HEK293 (cell line): Measurements from ENCODE around the gene AGMAT.
A peak's percentile ranks its signal among the peaks of the same experiment; 100 is the strongest.

ENCODE experiments used
- CTCF ChIA-PET: fragments of 350-600 bp; formaldehyde crosslinking; extraction: SDS; loops from one replicate; lab custom pipeline; 2021; ENCODE audit warnings: antibody characterized with exemption; lab: Yijun Ruan, JAX
- POLR2A ChIA-PET: fragments of 300-600 bp; formaldehyde crosslinking; extraction: SDS; loops from one replicate; lab custom pipeline; 2020; ENCODE audit warnings: antibody characterized with exemption, inconsistent platforms; lab: Yijun Ruan, JAX
- H3K27ac ChIP-seq: fragments of 200-500 bp; sonication (Bioruptor generic); 2 replicates; pipeline ENCODE4 v1.5.1; 2014; ENCODE audit warnings: low read depth, low read length, control low read depth, inconsistent platforms; ENCODE audit errors: extremely low read depth
- H3K36me3 ChIP-seq, 2 experiments: fragments of 200-500 bp in 1 of 2; sonication (Bioruptor generic) in 1 of 2; 1 replicate in 1 of 2; 2 replicates in 1 of 2; pipeline ENCODE4 v1.5.1; 2014 to 2017; ENCODE audit warnings: inconsistent platforms in 2 of 2, low read length in 2 of 2; ENCODE audit not compliant: control insufficient read depth in 2 of 2, insufficient read depth in 1 of 2
- H3K4me1 ChIP-seq: fragments of 200-500 bp; sonication (Bioruptor generic); 2 replicates; pipeline ENCODE4 v1.5.1; 2014; ENCODE audit warnings: mild to moderate bottlenecking, low read length, inconsistent platforms; ENCODE audit not compliant: control insufficient read depth, insufficient read depth
- H3K4me3 ChIP-seq: 2 replicates; pipeline ENCODE4 v1.5.1; 2011; ENCODE audit warnings: low read depth, mild to moderate bottlenecking, control low read depth, low read length, moderate library complexity
- H3K9me3 ChIP-seq: fragments of 200-500 bp; sonication (Bioruptor generic); 2 replicates; pipeline ENCODE4 v1.5.1; 2014; ENCODE audit warnings: low read depth, low read length, inconsistent platforms; ENCODE audit not compliant: control insufficient read depth, insufficient read depth
- EGR2 ChIP-seq: fragments of 450-650 bp; formaldehyde crosslinking; IDR thresholded peaks from 2 replicates; pipeline ENCODE4 v1.5.1; 2016; ENCODE audit warnings: low read depth, missing biosample characterization, missing genetic modification characterization
- KLF9 ChIP-seq: fragments of 450-650 bp; formaldehyde crosslinking; IDR thresholded peaks from 2 replicates; pipeline ENCODE4 v1.5.1; 2016; ENCODE audit warnings: missing biosample characterization, missing genetic modification characterization, low read depth
- MZF1 ChIP-seq: fragments of 450-650 bp; formaldehyde crosslinking; IDR thresholded peaks from 2 replicates; pipeline ENCODE4 v1.5.1; 2017; ENCODE audit warnings: missing biosample characterization, missing genetic modification characterization, borderline replicate concordance
- REPIN1 ChIP-seq: fragments of 450-650 bp; formaldehyde crosslinking; IDR thresholded peaks from 2 replicates; pipeline ENCODE4 v1.5.1; 2017; ENCODE audit warnings: missing biosample characterization, missing genetic modification characterization, low read depth
- REST ChIP-seq: fragments of 450-650 bp; formaldehyde crosslinking; IDR thresholded peaks from 2 replicates; pipeline ENCODE4 v1.5.1; 2016; ENCODE audit warnings: missing biosample characterization, missing genetic modification characterization
- WT1 ChIP-seq: fragments of 450-650 bp; formaldehyde crosslinking; IDR thresholded peaks from 2 replicates; pipeline ENCODE4 v1.5.1; 2016; ENCODE audit warnings: missing biosample characterization, missing genetic modification characterization
- ZBTB20 ChIP-seq: fragments of 450-650 bp; formaldehyde crosslinking; IDR thresholded peaks from 2 replicates; pipeline ENCODE4 v1.5.1; 2016; ENCODE audit warnings: missing biosample characterization, missing genetic modification characterization
- ZNF121 ChIP-seq: fragments of 450-650 bp; formaldehyde crosslinking; IDR thresholded peaks from 2 replicates; pipeline ENCODE4 v1.5.1; 2016; ENCODE audit warnings: missing biosample characterization, missing genetic modification characterization
- ZNF473 ChIP-seq: fragments of 450-650 bp; formaldehyde crosslinking; IDR thresholded peaks from 2 replicates; pipeline ENCODE4 v1.5.1; 2017; ENCODE audit warnings: missing biosample characterization, missing genetic modification characterization
- ZNF48 ChIP-seq: fragments of 450-650 bp; formaldehyde crosslinking; IDR thresholded peaks from 2 replicates; pipeline ENCODE4 v1.5.1; 2016; ENCODE audit warnings: missing biosample characterization, missing genetic modification characterization
- ZNF529 ChIP-seq: fragments of 450-650 bp; formaldehyde crosslinking; IDR thresholded peaks from 2 replicates; pipeline ENCODE4 v1.5.1; 2017; ENCODE audit warnings: missing genetic modification characterization, missing biosample characterization; ENCODE audit not compliant: insufficient replicate concordance
- ZNF791 ChIP-seq: fragments of 450-650 bp; formaldehyde crosslinking; IDR thresholded peaks from 2 replicates; pipeline ENCODE4 v1.5.1; 2016; ENCODE audit warnings: missing biosample characterization, missing genetic modification characterization
- TF ChIP-seq, protein P1 (sequence below): fragments of 450-650 bp; formaldehyde crosslinking; IDR thresholded peaks from 2 replicates; pipeline ENCODE4 v1.5.1; 2016; ENCODE audit warnings: missing biosample characterization, missing genetic modification characterization, low read depth
- TF ChIP-seq, protein P2 (sequence below): fragments of 450-650 bp; formaldehyde crosslinking; IDR thresholded peaks from 2 replicates; pipeline ENCODE4 v1.5.1; 2016; ENCODE audit warnings: missing biosample characterization, missing genetic modification characterization
- TF ChIP-seq, protein P3 (sequence below): fragments of 450-650 bp; formaldehyde crosslinking; IDR thresholded peaks from 2 replicates; pipeline ENCODE4 v1.5.1; 2017; ENCODE audit warnings: missing biosample characterization, missing genetic modification characterization
- TF ChIP-seq, protein P4 (sequence below): fragments of 450-650 bp; formaldehyde crosslinking; IDR thresholded peaks from 2 replicates; pipeline ENCODE4 v1.5.1; 2016; ENCODE audit warnings: missing biosample characterization, missing genetic modification characterization
- TF ChIP-seq, protein P5 (sequence below): fragments of 450-650 bp; formaldehyde crosslinking; IDR thresholded peaks from 2 replicates; pipeline ENCODE4 v1.5.1; 2016; ENCODE audit warnings: missing biosample characterization, missing genetic modification characterization

The AGMAT gene

GRCh38 chr1:15623435-15623834 lies 38.6 kb upstream of the AGMAT start:
- peaks cover 19% of the 10 kb centered on the region for H3K4me1 ChIP-seq
- POLR2A ChIA-PET, result interaction anchor here (0.6 to 1.6 kb wide), 4 partner anchors 14 to 153 kb away, joined by 3 to 12 read pairs (median 6); no protein-coding TSS in a partner anchor
- TF ChIP-seq ZNF121 (tag by site-specific recombination), result peak; percentile 93
- peak; percentile 79; the same call in 1 of the 2 replicates for TF ChIP-seq REPIN1 (tag by site-specific recombination)
- no peak for TF ChIP-seq ZNF529 (tag by site-specific recombination)
- CTCF ChIA-PET, result interaction anchor here (0.7 kb wide), 1 partner anchor 121 kb away, joined by 3 read pairs; no protein-coding TSS in a partner anchor
- no peaks in the 10 kb centered on the region for H3K9me3 ChIP-seq
- peaks cover 0 to 21% of the 10 kb centered on the region in 2 experiments; a peak in 1 of 3 replicates for H3K36me3 ChIP-seq
- H3K4me3 ChIP-seq, result no peak overlapping the region
- H3K27ac ChIP-seq, result no peak overlapping the region

DNA sequence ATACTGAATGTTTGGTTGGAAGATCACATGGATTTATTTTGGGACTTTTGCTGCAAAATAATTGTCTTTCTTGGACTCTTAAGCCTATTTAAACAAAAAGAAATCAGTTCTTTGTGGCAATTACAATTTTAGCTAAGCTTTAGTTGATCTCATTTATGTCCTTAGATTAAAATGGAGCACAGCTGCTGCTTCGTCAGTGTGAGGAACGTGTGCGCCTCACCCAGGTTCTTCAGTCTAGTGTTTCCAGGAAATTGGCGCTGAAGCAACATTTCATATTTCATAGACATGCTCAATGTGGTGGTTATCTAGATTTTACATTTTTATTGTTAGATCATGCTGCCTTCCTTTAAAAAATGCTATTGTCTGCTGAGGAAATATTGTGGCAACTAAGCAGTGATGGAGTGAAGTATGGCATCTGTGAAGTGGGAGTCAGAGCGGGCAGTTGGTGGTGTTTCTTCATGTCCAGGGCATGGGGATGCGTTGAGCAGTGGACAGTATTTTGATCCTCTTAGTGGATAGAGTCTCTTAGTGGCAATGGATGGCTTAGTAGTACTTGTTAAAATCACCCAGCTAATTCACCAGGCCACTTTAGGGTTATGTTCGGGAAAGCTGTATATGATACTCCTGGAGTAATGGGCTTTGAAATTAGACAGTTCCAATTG lies 38.0 kb upstream of the AGMAT start:
- H3K4me1 ChIP-seq, result peaks cover 19% of the 10 kb centered on the region
- H3K9me3 ChIP-seq, result no peaks in the 10 kb centered on the region
- POLR2A ChIA-PET, result interaction anchor here (0.6 to 1.6 kb wide), 4 partner anchors 15 to 154 kb away, joined by 3 to 12 read pairs (median 6); no protein-coding TSS in a partner anchor
- H3K36me3 ChIP-seq, result peaks cover 0 to 15% of the 10 kb centered on the region in 2 experiments; a peak in 1 of 3 replicates
- no peak overlapping the region for H3K4me3 ChIP-seq
- no peak overlapping the region for H3K27ac ChIP-seq
- CTCF ChIA-PET, result interaction anchor here (0.6 to 1.3 kb wide), 3 partner anchors 42 to 140 kb away, joined by 3 to 4 read pairs (median 3); no protein-coding TSS in a partner anchor
- no peak for TF ChIP-seq ZNF473
- no peak for TF ChIP-seq REST
- TF ChIP-seq, protein P1, sequence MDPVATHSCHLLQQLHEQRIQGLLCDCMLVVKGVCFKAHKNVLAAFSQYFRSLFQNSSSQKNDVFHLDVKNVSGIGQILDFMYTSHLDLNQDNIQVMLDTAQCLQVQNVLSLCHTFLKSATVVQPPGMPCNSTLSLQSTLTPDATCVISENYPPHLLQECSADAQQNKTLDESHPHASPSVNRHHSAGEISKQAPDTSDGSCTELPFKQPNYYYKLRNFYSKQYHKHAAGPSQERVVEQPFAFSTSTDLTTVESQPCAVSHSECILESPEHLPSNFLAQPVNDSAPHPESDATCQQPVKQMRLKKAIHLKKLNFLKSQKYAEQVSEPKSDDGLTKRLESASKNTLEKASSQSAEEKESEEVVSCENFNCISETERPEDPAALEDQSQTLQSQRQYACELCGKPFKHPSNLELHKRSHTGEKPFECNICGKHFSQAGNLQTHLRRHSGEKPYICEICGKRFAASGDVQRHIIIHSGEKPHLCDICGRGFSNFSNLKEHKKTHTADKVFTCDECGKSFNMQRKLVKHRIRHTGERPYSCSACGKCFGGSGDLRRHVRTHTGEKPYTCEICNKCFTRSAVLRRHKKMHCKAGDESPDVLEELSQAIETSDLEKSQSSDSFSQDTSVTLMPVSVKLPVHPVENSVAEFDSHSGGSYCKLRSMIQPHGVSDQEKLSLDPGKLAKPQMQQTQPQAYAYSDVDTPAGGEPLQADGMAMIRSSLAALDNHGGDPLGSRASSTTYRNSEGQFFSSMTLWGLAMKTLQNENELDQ (tag by site-specific recombination), result no peak
- TF ChIP-seq, protein P2, sequence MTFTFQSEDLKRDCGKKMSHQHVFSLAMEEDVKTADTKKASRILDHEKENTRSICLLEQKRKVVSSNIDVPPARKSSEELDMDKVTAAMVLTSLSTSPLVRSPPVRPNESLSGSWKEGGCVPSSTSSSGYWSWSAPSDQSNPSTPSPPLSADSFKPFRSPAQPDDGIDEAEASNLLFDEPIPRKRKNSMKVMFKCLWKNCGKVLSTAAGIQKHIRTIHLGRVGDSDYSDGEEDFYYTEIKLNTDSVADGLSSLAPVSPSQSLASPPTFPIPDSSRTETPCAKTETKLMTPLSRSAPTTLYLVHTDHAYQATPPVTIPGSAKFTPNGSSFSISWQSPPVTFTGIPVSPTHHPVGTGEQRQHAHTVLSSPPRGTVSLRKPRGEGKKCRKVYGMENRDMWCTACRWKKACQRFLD (tag by site-specific recombination), result no peak
- TF ChIP-seq, protein P3, sequence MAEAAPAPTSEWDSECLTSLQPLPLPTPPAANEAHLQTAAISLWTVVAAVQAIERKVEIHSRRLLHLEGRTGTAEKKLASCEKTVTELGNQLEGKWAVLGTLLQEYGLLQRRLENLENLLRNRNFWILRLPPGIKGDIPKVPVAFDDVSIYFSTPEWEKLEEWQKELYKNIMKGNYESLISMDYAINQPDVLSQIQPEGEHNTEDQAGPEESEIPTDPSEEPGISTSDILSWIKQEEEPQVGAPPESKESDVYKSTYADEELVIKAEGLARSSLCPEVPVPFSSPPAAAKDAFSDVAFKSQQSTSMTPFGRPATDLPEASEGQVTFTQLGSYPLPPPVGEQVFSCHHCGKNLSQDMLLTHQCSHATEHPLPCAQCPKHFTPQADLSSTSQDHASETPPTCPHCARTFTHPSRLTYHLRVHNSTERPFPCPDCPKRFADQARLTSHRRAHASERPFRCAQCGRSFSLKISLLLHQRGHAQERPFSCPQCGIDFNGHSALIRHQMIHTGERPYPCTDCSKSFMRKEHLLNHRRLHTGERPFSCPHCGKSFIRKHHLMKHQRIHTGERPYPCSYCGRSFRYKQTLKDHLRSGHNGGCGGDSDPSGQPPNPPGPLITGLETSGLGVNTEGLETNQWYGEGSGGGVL (tag by site-specific recombination), result no peak
- TF ChIP-seq, protein P4, sequence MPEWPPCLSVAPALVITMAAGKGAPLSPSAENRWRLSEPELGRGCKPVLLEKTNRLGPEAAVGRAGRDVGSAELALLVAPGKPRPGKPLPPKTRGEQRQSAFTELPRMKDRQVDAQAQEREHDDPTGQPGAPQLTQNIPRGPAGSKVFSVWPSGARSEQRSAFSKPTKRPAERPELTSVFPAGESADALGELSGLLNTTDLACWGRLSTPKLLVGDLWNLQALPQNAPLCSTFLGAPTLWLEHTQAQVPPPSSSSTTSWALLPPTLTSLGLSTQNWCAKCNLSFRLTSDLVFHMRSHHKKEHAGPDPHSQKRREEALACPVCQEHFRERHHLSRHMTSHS (tag by site-specific recombination), result no peak
- no peak for TF ChIP-seq KLF9
- TF ChIP-seq ZNF48 (tag by site-specific recombination), result no peak
- TF ChIP-seq ZNF529 (tag by site-specific recombination), result no peak
- TF ChIP-seq, protein P5, sequence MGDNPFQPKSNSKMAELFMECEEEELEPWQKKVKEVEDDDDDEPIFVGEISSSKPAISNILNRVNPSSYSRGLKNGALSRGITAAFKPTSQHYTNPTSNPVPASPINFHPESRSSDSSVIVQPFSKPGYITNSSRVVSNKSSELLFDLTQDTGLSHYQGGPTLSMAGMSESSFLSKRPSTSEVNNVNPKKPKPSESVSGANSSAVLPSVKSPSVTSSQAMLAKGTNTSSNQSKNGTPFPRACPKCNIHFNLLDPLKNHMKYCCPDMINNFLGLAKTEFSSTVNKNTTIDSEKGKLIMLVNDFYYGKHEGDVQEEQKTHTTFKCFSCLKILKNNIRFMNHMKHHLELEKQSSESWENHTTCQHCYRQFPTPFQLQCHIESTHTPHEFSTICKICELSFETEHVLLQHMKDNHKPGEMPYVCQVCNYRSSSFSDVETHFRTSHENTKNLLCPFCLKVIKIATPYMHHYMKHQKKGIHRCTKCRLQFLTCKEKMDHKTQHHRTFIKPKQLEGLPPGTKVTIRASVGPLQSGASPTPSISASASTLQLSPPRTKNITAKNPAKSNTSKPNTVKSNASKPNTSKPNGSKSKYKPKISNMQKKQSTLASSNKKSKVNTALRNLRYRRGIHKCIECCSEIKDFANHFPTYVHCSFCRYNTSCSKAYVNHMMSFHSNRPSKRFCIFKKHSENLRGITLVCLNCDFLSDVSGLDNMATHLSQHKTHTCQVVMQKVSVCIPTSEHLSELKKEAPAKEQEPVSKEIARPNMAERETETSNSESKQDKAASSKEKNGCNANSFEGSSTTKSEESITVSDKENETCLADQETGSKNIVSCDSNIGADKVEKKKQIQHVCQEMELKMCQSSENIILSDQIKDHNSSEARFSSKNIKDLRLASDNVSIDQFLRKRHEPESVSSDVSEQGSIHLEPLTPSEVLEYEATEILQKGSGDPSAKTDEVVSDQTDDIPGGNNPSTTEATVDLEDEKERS (tag by site-specific recombination), result no peak
- peak; percentile 33; the same call in 1 of the 2 replicates for TF ChIP-seq ZBTB20 (tag by site-specific recombination)
- TF ChIP-seq WT1 (tag by site-specific recombination), result no peak
- no peak for TF ChIP-seq EGR2
- no peak for TF ChIP-seq ZNF791 (tag by site-specific recombination)
- TF ChIP-seq MZF1 (tag by site-specific recombination), result peak; percentile 90; the same call in 1 of the 2 replicates
